Kidney (tissue), 22 donors: ENCODE measurements around the gene ALK. TPM values are rescaled to one million over a fixed set of nuclear protein-coding genes. Genes with fewer than 3 reads are reported as not detected.

Experiments
- DNase-seq, 5 donors: peaks; one replicate each; pipeline ENCODE4 v3.0.0-alpha.2; 2013 to 2020
- FAIRE-seq: peaks from 2 replicates; lab custom pipeline; 2012; peaks lifted over from hg19 to GRCh38; lab: Jason Lieb, UNC
- H3K27ac ChIP-seq, 2 donors: one replicate each; pipeline ENCODE4 v1.7.0; 2013; ENCODE audit warnings: low read depth in 2 of 2, low read length in 2 of 2, inconsistent platforms in 1 of 2
- H3K27me3 ChIP-seq: one replicate; pipeline ENCODE4 v1.7.1; 2013; ENCODE audit warnings: low read length, inconsistent platforms; ENCODE audit not compliant: control insufficient read depth, insufficient read depth
- H3K36me3 ChIP-seq, 3 donors: one replicate each; pipeline versions ENCODE4 v1.7.0 to v1.7.1; 2013; ENCODE audit warnings: low read length in 3 of 3, control low read depth in 1 of 3, inconsistent platforms in 1 of 3; ENCODE audit not compliant: insufficient read depth in 3 of 3, control insufficient read depth in 2 of 3
- H3K4me1 ChIP-seq, 3 donors: one replicate each; pipeline versions ENCODE4 v1.7.0 to v1.7.1; 2013; ENCODE audit warnings: low read length in 3 of 3, inconsistent platforms in 1 of 3, low read depth in 1 of 3; ENCODE audit not compliant: control insufficient read depth in 2 of 3, insufficient read depth in 2 of 3
- H3K4me3 ChIP-seq, 3 donors: one replicate each; pipeline versions ENCODE4 v1.7.0 to v1.8.1; 2013; ENCODE audit warnings: low read length in 3 of 3, control low read depth in 1 of 3, inconsistent platforms in 1 of 3
- H3K9ac ChIP-seq, 3 donors: one replicate each; pipeline versions ENCODE4 v1.7.0 to v1.7.1; 2013; ENCODE audit warnings: low read length in 3 of 3, control low read depth in 1 of 3, inconsistent platforms in 1 of 3
- H3K9me3 ChIP-seq, 3 donors: one replicate each; pipeline versions ENCODE4 v1.7.0 to v1.7.1; 2013; ENCODE audit warnings: low read length in 3 of 3, control low read depth in 1 of 3, inconsistent platforms in 1 of 3; ENCODE audit not compliant: control insufficient read depth in 2 of 3, insufficient read depth in 1 of 3
- intact Hi-C: fragments of 100-400 bp; cut with DNase I; formaldehyde crosslinking; loops from one replicate; pipeline ENCODE4 v1.11.1; 2022
- long read RNA-seq, 10 donors: library from polyadenylated mRNA in 1 of 10; unstranded in 1 of 10; transcript quantifications; one replicate each; pipeline ENCODE4 v2.0.0 and lab custom pipeline, GENCODE V29; 2021 to 2026
- polyA plus RNA-seq: library from polyadenylated mRNA; stranded (reverse); fragments of 350-450 nt; fragmentation: Illumina TruSeq; extraction: RNeasy Lipid Tissue Mini Kit (QIAGEN cat#74804); gene quantifications from one replicate; pipeline ENCODE4 v1.2.3, GENCODE V29; 2014; ENCODE audit warnings: low read depth, low replicate concordance; ENCODE audit not compliant: insufficient read depth
- total RNA-seq: library from RNA; stranded (reverse); fragmentation: NEBNext Ultra II Directional; extraction: Animal tissue kit (Norgen Biotek cat#: 25700); gene quantifications from one replicate; pipeline ENCODE4 v1.2.1, GENCODE V29; 2021
- TF ChIP-seq, protein P1 (sequence below): IDR thresholded peaks from 3 replicates; pipeline ENCODE4 v1.5.1; 2012; ENCODE audit warnings: mild to moderate bottlenecking, moderate library complexity, borderline replicate concordance; ENCODE audit not compliant: insufficient read depth; ENCODE audit errors: extremely low read depth
- donor health status: control.
- donor health status: control.
- donor health status: control.
- donor health status: control.
- donor health status: control.
- donor health status: DM: yes; HTN: yes; CAD: no.
- donor health status: Normal renal cell carcinoma (clear cell type).

Gene ALK
- total RNA-seq (0.13 TPM), polyA plus RNA-seq (not detected)
- long read RNA-seq, donor 1: 0 reads
- long read RNA-seq, donor 2: 0 reads
- long read RNA-seq, donor 3: 0 reads
- long read RNA-seq, donor 4: 0 reads
- long read RNA-seq, donor 5: 0 reads
- long read RNA-seq, donor 6: 0 reads
- long read RNA-seq, donor 7: 0 reads
- long read RNA-seq, donor 8: 0 reads
- long read RNA-seq, donor 9: 0 reads
- long read RNA-seq, donor 10: 0 reads

- H3K9me3 ChIP-seq: no peaks in the 10 kb centered on the region
- H3K27ac ChIP-seq: no peak within 1 kb of the TSS
- peaks cover 0 to 16% (median 0%) of the 10 kb centered on the region in 3 donors for H3K4me1 ChIP-seq
- no peak within 1 kb of the TSS for H3K9ac ChIP-seq
- intact Hi-C loops: no loop called here
- DNase-seq: peak; percentile 95 to 98 (median 97)
- TF ChIP-seq, protein P1, sequence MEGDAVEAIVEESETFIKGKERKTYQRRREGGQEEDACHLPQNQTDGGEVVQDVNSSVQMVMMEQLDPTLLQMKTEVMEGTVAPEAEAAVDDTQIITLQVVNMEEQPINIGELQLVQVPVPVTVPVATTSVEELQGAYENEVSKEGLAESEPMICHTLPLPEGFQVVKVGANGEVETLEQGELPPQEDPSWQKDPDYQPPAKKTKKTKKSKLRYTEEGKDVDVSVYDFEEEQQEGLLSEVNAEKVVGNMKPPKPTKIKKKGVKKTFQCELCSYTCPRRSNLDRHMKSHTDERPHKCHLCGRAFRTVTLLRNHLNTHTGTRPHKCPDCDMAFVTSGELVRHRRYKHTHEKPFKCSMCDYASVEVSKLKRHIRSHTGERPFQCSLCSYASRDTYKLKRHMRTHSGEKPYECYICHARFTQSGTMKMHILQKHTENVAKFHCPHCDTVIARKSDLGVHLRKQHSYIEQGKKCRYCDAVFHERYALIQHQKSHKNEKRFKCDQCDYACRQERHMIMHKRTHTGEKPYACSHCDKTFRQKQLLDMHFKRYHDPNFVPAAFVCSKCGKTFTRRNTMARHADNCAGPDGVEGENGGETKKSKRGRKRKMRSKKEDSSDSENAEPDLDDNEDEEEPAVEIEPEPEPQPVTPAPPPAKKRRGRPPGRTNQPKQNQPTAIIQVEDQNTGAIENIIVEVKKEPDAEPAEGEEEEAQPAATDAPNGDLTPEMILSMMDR: no peak
- peaks cover 15% of the 10 kb centered on the region for H3K27me3 ChIP-seq
- peak within 1 kb of the TSS in 1 of 3 donors; percentile 3 for H3K4me3 ChIP-seq
- H3K36me3 ChIP-seq: no peaks in the 10 kb centered on the region
- FAIRE-seq: no peak
Observed at GRCh38 chr2:29921560-29921915, at the start of gene ALK. Gene ALK, minus strand, starts transcription at chr2:29921586. Its CDS starts 927 bp downstream, at chr2:29920659.

GRCh38 chr2:29966266-29966665, 44.9 kb upstream of the ALK start:
- Histone ChIP-seq H3K36me3 (no peaks in the 10 kb centered on the region), H3K4me1 (no peaks in the 10 kb centered on the region), H3K9me3 (no peaks in the 10 kb centered on the region), H3K4me3 (no peak overlapping the region), H3K27me3 (no peaks in the 10 kb centered on the region), H3K27ac (no peak overlapping the region), H3K9ac (no peak overlapping the region)
- no peak for DNase-seq
- TF ChIP-seq, protein P1: no peak
- intact Hi-C loops: no loop called here
- FAIRE-seq: no peak

GRCh38 chr2:29963972-29964570, 42.7 kb upstream of the ALK start:
- no peaks in the 10 kb centered on the region for H3K9me3 ChIP-seq
- no peak overlapping the region for H3K9ac ChIP-seq
- no peak for FAIRE-seq
- H3K36me3 ChIP-seq: no peaks in the 10 kb centered on the region
- no peaks in the 10 kb centered on the region for H3K4me1 ChIP-seq
- H3K27me3 ChIP-seq: no peaks in the 10 kb centered on the region
- TF ChIP-seq, protein P1: no peak
- H3K27ac ChIP-seq: no peak overlapping the region
- intact Hi-C loops: no loop called here
- no peak for DNase-seq
- no peak overlapping the region for H3K4me3 ChIP-seq
